HTERT RPE-1 (cell line): Measurements from ENCODE around the gene PPARGC1A.

Source experiments
- in situ Hi-C: fragments of 300-500 bp; cut with MboI; formaldehyde crosslinking; loops from 4 replicates; pipeline ENCODE4 v1.14.3; 2020; ENCODE audit warnings: low sequenced_read_pairs

The PPARGC1A gene

GRCh38 chr4:23881674-23882337 lies 8.0 kb downstream of the PPARGC1A start:
- in situ Hi-C loops: no loop called here

- in situ Hi-C loops: no loop called here
These were observed 8.8 kb downstream of the PPARGC1A start for GRCh38 chr4:23881052-23881501.

- in situ Hi-C loops: no loop called here
These were observed 10.7 kb downstream of the PPARGC1A start for GRCh38 chr4:23878912-23879732.

- in situ Hi-C loops: no loop called here
These were observed 11.5 kb downstream of the PPARGC1A start for GRCh38 chr4:23878246-23878891.

GRCh38 chr4:23877758-23878229 lies 12.1 kb downstream of the PPARGC1A start:
- in situ Hi-C loops: no loop called here

GRCh38 chr4:23876418-23877089 lies 13.3 kb downstream of the PPARGC1A start:
- in situ Hi-C loops: no loop called here

GRCh38 chr4:23875317-23875716 lies 14.5 kb downstream of the PPARGC1A start:
- in situ Hi-C loops: no loop called here

GRCh38 chr4:23874536-23874901 lies 15.3 kb downstream of the PPARGC1A start:
- in situ Hi-C loops: no loop called here

GRCh38 chr4:23873717-23874535 lies 15.9 kb downstream of the PPARGC1A start:
- in situ Hi-C loops: no loop called here

- in situ Hi-C loops: no loop called here
These were observed 18.4 kb downstream of the PPARGC1A start for GRCh38 chr4:23871426-23871825.

- in situ Hi-C loops: no loop called here
These were observed 23.3 kb downstream of the PPARGC1A start for GRCh38 chr4:23866450-23867075.

GRCh38 chr4:23861897-23862296 lies 27.9 kb downstream of the PPARGC1A start:
- in situ Hi-C loops: no loop called here

- in situ Hi-C loops: no loop called here
These were observed 28.9 kb downstream of the PPARGC1A start for GRCh38 chr4:23860919-23861318.

- in situ Hi-C loops: no loop called here
These were observed 32.4 kb downstream of the PPARGC1A start for GRCh38 chr4:23857367-23857959.

- in situ Hi-C loops: no loop called here
These were observed 33.2 kb downstream of the PPARGC1A start for GRCh38 chr4:23856630-23857029.

GRCh38 chr4:23855912-23856605 lies 33.8 kb downstream of the PPARGC1A start:
- in situ Hi-C loops: no loop called here

GRCh38 chr4:23853986-23854660 lies 35.7 kb downstream of the PPARGC1A start:
- in situ Hi-C loops: no loop called here

GRCh38 chr4:23851464-23851863 lies 38.4 kb downstream of the PPARGC1A start:
- in situ Hi-C loops: no loop called here
